ENCODE results near the gene CHPF2. TPM values are rescaled to one million over a fixed set of nuclear protein-coding genes. Genes with fewer than 3 reads are reported as not detected.

Gene CHPF2
- polyA plus RNA-seq, 3 donors = 34.4 to 38.0 (median 36.0) TPM

DNA sequence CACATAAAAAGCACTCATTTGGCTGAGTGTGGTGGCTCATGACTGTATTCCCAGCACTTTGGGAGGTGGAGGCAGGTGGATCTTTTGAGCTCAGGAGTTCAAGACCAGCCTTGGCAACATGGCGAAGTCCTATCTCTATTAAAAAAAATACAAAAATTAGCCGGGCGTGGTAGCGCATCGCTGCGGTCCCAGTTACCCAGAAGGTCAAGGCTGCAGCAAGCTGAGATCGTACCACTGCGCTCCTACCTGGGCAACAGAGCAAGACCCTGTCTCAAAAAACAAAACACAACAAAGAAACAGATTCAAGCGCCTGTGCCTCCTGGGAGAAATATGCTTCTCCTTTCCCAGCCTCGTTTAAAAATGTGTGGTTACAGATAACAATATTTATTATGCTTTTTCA, 3.0 kb upstream of the CHPF2 start:
- no peak overlapping the region for H3K4me3 Mint-ChIP-seq
- Histone ChIP-seq H3K4me1 (ENCODE audit: control insufficient read depth in 1 of 2, insufficient read depth in 2 of 2, low read length in 2 of 2) (peaks cover 43 to 51% of the 10 kb centered on the region in 2 donors), H2AFZ (ENCODE audit: insufficient read depth, low read depth, low read length, poor library complexity, severe bottlenecking) (no peak overlapping the region), H3K36me3 (replicated peaks in 1 of 2; ENCODE audit: control insufficient read depth in 1 of 2, insufficient read depth in 2 of 2, low read length in 2 of 2) (peaks cover 8 to 12% of the 10 kb centered on the region in 2 donors), H3K79me2 (ENCODE audit: insufficient read depth, low read length) (peaks cover 39% of the 10 kb centered on the region), H3K9ac (ENCODE audit: insufficient read depth, low read length, poor library complexity, severe bottlenecking) (no peak overlapping the region), H3K9me3 (replicated peaks in 1 of 2; ENCODE audit: control insufficient read depth in 1 of 2, insufficient read depth in 1 of 2, low read length in 2 of 2) (no peaks in the 10 kb centered on the region), H3K4me2 (replicated peaks; ENCODE audit: extremely low read depth, low read length, poor library complexity, severe bottlenecking) (no peak overlapping the region), H3K27ac (ENCODE audit: low read depth in 1 of 2, low read length in 2 of 2) (no peak overlapping the region), H3K4me3 (replicated peaks in 1 of 3; ENCODE audit: low read depth in 2 of 3, low read length in 3 of 3) (no peak overlapping the region), H3K27me3 (ENCODE audit: control insufficient read depth in 2 of 2, insufficient read depth in 2 of 2, low read length in 2 of 2) (no peaks in the 10 kb centered on the region), H4K20me1 (ENCODE audit: insufficient read depth, low read length) (peaks cover 11% of the 10 kb centered on the region)
- DNase-seq = no peak
- intact Hi-C loops (cut with micrococcal nuclease) = loop anchor here in 1 of 2 donors (5.0 to 10.0 kb wide), 2 partner anchors 118 to 286 kb away; partner anchors contain the start of gene RHEB
- TF ChIP-seq, protein P1, sequence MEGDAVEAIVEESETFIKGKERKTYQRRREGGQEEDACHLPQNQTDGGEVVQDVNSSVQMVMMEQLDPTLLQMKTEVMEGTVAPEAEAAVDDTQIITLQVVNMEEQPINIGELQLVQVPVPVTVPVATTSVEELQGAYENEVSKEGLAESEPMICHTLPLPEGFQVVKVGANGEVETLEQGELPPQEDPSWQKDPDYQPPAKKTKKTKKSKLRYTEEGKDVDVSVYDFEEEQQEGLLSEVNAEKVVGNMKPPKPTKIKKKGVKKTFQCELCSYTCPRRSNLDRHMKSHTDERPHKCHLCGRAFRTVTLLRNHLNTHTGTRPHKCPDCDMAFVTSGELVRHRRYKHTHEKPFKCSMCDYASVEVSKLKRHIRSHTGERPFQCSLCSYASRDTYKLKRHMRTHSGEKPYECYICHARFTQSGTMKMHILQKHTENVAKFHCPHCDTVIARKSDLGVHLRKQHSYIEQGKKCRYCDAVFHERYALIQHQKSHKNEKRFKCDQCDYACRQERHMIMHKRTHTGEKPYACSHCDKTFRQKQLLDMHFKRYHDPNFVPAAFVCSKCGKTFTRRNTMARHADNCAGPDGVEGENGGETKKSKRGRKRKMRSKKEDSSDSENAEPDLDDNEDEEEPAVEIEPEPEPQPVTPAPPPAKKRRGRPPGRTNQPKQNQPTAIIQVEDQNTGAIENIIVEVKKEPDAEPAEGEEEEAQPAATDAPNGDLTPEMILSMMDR (IDR thresholded peaks at IDR 0.05) = no peak
- H3K4me1 Mint-ChIP-seq = peaks cover 49% of the 10 kb centered on the region
- peaks cover 14 to 16% of the 10 kb centered on the region in 2 donors for H3K36me3 Mint-ChIP-seq
- peak overlapping the region in 1 of 7 donors; percentile 38 for H3K27ac Mint-ChIP-seq
- H3K9me3 Mint-ChIP-seq = peaks cover 0 to 3% (median 0%) of the 10 kb centered on the region in 7 donors
- 96% methylated on average over 5 of the region's 10 CpGs for WGBS (ENCODE audit: insufficient coverage)
- H3K27me3 Mint-ChIP-seq (ENCODE audit: low read depth in 3 of 3) = peaks cover 0 to 3% (median 3%) of the 10 kb centered on the region in 3 donors

DNA sequence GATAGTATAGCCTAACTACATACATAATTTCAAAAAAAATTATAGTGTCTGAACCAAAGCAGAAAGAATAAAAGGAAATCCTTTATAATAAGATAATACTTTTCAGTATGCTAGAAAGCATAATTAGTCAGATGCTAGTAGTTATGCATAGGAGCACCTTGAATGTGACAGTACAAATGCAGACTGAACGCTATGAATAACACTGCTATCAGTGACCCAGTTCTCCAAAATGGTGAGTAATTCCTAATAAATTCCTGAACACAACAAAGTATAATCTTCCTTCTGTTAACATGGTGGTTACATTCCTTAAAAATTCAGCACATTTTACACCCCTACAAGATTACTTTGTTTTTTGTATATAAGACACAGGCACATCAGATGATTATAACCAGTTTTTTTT, 1.2 kb upstream of the CHPF2 start:
- peaks cover 14 to 18% of the 10 kb centered on the region in 2 donors for H3K36me3 Mint-ChIP-seq
- H3K27me3 Mint-ChIP-seq (ENCODE audit: low read depth in 3 of 3) = peaks cover 0 to 3% (median 3%) of the 10 kb centered on the region in 3 donors
- intact Hi-C loops (cut with micrococcal nuclease) = loop anchor here in 1 of 2 donors (5.0 kb wide), 1 partner anchor 41 kb away; no protein-coding TSS in a partner anchor
- no peak overlapping the region for H3K4me3 Mint-ChIP-seq
- Histone ChIP-seq H2AFZ (ENCODE audit: insufficient read depth, low read depth, low read length, poor library complexity, severe bottlenecking) (no peak overlapping the region), H4K20me1 (ENCODE audit: insufficient read depth, low read length) (peaks cover 29% of the 10 kb centered on the region), H3K27me3 (ENCODE audit: control insufficient read depth in 2 of 2, insufficient read depth in 2 of 2, low read length in 2 of 2) (no peaks in the 10 kb centered on the region), H3K36me3 (replicated peaks in 1 of 2; ENCODE audit: control insufficient read depth in 1 of 2, insufficient read depth in 2 of 2, low read length in 2 of 2) (peaks cover 13 to 21% of the 10 kb centered on the region in 2 donors), H3K4me2 (replicated peaks; ENCODE audit: extremely low read depth, low read length, poor library complexity, severe bottlenecking) (no peak overlapping the region), H3K27ac (ENCODE audit: low read depth in 1 of 2, low read length in 2 of 2) (no peak overlapping the region), H3K4me1 (ENCODE audit: control insufficient read depth in 1 of 2, insufficient read depth in 2 of 2, low read length in 2 of 2) (peaks cover 33 to 41% of the 10 kb centered on the region in 2 donors), H3K79me2 (ENCODE audit: insufficient read depth, low read length) (peaks cover 47% of the 10 kb centered on the region), H3K9me3 (replicated peaks in 1 of 2; ENCODE audit: control insufficient read depth in 1 of 2, insufficient read depth in 1 of 2, low read length in 2 of 2) (no peaks in the 10 kb centered on the region), H3K9ac (ENCODE audit: insufficient read depth, low read length, poor library complexity, severe bottlenecking) (no peak overlapping the region), H3K4me3 (replicated peaks in 1 of 3; ENCODE audit: low read depth in 2 of 3, low read length in 3 of 3) (no peak overlapping the region)
- no CpG with 5 or more reads among the region's 1 CpG for WGBS (ENCODE audit: insufficient coverage)
- peaks cover 0 to 3% (median 0%) of the 10 kb centered on the region in 7 donors for H3K9me3 Mint-ChIP-seq
- peaks cover 38% of the 10 kb centered on the region for H3K4me1 Mint-ChIP-seq
- no peak overlapping the region for H3K27ac Mint-ChIP-seq
- TF ChIP-seq, protein P1 (IDR thresholded peaks at IDR 0.05) = no peak
- no peak for DNase-seq

All from CD14-positive monocyte (primary cell).